Measurements from ENCODE around the gene PRSS36.

The PRSS36 gene

DNA sequence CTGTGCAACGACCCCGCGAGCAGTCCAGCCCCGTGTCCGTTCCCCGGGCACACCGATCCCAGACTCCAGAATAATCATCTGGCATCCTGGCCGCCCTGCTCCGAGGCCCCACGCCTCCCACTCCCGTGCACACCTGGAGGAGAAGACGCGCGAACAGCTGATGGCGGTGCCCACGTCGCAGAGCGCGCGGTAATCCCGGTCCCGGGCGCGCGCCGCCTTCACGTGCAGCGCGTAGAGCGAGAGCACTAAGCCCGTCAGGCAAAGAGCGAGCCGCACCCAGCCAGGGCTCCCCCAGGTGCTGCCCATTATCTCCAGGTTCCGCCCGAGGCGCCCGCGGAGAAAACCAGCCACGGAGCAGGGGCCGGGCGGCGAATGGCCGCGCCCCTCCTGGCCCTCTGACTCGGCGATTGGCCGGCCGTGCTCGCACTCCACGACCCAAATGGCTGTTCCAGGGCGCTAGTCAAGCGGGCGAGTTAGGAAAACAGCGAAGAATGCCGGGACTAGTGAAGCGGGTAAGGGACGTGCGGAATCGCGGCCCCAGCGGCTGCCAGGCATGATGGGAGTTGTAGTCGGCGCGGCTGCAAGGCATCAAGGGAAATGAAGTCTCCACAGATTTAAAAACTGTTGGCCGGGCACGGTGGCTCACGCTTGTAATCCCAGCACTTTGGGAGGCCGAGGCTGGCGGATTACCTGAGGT lies 55.3 kb downstream of the PRSS36 start, which contains the start of gene VKORC1:
TSS of gene VKORC1 (minus strand) at position 374 of the 697 bp plus-strand sequence. CDS start at position 306, 68 bp downstream.
- DNase-seq = peak; percentile 98

DNA sequence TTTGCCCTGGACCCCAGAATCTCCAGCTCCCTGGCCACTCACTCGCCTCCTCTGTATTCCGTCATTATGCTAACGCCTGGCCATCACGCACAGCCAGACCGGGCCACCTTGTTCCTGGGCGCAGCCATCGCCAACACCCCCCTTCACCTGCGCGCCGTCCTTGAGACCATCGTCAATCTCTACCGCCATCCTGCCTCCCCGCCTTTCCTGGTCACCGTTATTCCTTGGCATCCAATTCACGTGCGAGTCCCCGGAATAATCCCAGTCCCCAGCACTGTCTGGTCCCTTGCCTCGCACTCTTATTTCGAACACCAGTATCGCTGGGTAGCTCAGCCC lies 55.8 kb downstream of the PRSS36 start:
- no peak for DNase-seq

DNA sequence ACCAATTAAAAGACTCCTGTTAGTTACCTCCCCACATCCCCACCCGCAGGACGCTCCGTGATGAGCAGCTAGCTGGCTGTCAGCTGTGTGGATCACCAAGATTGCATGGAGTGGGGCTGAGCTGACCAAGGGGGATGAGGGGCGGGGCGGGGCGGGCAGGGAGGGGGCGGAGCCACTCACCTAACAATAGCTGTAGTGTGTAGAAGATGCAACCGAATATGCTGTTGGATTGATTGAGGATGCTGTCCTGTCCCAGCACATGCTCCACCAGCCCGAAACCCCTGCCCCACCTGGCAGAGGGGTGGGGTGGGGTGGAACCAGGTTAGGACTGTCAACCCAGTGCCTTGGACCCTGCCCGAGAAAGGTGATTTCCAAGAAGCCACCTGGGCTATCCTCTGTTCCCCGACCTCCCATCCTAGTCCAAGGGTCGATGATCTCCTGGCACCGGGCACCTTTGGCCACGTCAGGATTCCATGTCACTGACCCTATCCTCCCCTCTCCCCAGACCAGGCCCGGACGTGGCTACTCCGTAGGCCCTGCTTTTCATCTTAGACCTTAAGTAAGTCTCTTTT lies 56.6 kb downstream of the PRSS36 start:
- DNase-seq = peak; percentile 43

DNA sequence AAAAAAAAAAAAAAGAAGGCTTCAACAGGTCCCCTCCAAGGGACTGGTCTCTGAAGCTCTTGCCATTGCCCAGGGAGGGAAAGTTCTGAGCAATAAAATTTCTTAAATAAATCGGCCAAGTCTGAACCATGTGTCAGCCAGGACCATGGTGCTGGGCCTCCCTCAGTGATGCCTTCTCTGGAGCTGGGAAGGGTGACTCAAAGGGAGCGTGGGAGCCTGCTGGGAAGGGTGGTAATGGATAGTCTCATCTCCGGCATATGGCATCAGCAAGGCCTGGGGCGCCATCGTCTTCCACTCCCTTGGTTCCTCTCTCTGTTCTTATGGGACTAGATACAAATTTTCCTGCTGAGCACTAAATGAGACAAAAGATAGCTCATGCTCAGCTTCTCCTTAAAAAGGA lies 57.5 kb downstream of the PRSS36 start:
- DNase-seq = no peak

DNA sequence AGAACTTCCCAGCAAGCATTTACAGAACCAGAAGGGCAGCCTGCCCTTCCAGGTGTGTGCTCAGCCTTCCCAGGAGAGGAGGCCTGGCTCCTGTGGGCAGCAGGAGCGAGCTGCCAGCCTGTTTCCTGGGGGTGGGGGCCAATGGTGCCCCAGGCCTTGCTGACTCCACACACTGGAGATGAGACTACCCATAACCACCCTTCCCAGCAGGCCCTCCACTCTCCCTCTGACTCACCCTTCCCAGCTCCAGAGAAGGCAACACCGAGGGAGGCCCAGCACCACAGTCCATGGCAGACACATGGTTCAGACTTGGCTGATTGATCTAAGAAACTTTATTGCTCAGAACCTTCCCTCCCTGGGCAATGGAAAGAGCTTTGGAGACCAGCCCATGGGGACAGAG lies 59.3 kb downstream of the PRSS36 start:
- no peak for DNase-seq

GRCh38 chr16:31089199-31089598 lies 60.7 kb downstream of the PRSS36 start:
- DNase-seq = no peak
